ENCODE measurements around the gene SHKBP1.

Gene SHKBP1

GRCh38 chr19:40578442-40578908 lies 1.8 kb downstream of the SHKBP1 start:
- TF ChIP-seq CTCF (conservative IDR thresholded peaks at IDR 0.05; ENCODE audit: low read depth, low read length) = no peak
- H3K4me3 ChIP-seq (ENCODE audit: low read depth, low read length) = no peak overlapping the region
- peak; percentile 49 for DNase-seq (ENCODE audit: low read depth)

GRCh38 chr19:40580619-40581018 lies 3.9 kb downstream of the SHKBP1 start:
- H3K4me3 ChIP-seq (ENCODE audit: low read depth, low read length) = no peak overlapping the region
- no peak for DNase-seq (ENCODE audit: low read depth)
- no peak for TF ChIP-seq CTCF (conservative IDR thresholded peaks at IDR 0.05; ENCODE audit: low read depth, low read length)

- no peak for TF ChIP-seq CTCF (conservative IDR thresholded peaks at IDR 0.05; ENCODE audit: low read depth, low read length)
- DNase-seq (ENCODE audit: low read depth) = no peak
- no peak overlapping the region for H3K4me3 ChIP-seq (ENCODE audit: low read depth, low read length)
These were observed 4.9 kb downstream of the SHKBP1 start for GRCh38 chr19:40581531-40581930.

- no peak for TF ChIP-seq CTCF (conservative IDR thresholded peaks at IDR 0.05; ENCODE audit: low read depth, low read length)
- no peak overlapping the region for H3K4me3 ChIP-seq (ENCODE audit: low read depth, low read length)
- no peak for DNase-seq (ENCODE audit: low read depth)
These were observed 5.8 kb downstream of the SHKBP1 start for GRCh38 chr19:40582467-40582866.

DNA sequence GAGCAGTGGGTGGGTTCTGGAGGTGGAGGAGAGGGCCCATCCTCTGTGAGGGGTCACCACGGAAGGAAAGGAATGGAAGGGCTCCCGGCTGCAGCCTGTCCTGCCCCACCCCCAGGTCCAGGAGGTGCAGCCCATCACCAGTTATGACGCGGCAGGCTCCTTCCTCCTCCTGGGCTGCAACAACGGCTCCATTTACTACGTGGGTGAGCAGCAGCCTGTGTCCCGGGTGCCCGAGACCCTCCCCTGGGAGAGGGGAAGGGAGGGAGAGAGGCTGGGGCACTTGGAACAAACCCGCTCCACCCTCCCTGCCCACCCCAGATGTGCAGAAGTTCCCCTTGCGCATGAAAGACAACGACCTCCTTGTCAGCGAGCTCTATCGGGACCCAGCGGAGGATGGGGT lies 6.6 kb downstream of the SHKBP1 start:
- DNase-seq (ENCODE audit: low read depth) = no peak
- TF ChIP-seq CTCF (conservative IDR thresholded peaks at IDR 0.05; ENCODE audit: low read depth, low read length) = no peak
- no peak overlapping the region for H3K4me3 ChIP-seq (ENCODE audit: low read depth, low read length)

DNA sequence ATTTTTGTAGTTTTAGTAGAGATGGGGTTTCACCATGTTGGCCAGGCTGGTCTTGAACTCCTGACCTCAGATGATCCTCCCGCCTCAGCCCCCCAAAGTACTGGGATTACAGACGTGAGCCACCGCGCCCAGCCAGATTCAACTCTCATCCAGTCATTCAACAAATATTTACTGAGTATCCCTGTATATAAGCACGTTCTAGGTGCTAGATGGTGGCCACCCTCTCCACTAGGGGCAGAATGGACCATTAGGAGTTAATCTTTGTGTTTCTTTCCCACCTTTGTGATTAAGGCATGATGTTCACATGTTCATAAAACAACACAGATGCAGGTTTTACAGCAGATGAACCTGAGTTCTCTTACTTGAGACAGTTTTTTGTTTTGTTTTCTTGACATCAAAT lies 7.3 kb downstream of the SHKBP1 start:
- TF ChIP-seq CTCF (conservative IDR thresholded peaks at IDR 0.05; ENCODE audit: low read depth, low read length) = peak; percentile 51
- H3K4me3 ChIP-seq (ENCODE audit: low read depth, low read length) = no peak overlapping the region
- DNase-seq (ENCODE audit: low read depth) = no peak

- H3K4me3 ChIP-seq (ENCODE audit: low read depth, low read length) = no peak overlapping the region
- DNase-seq (ENCODE audit: low read depth) = peak; percentile 58
- no peak for TF ChIP-seq CTCF (conservative IDR thresholded peaks at IDR 0.05; ENCODE audit: low read depth, low read length)
These were observed 8.7 kb downstream of the SHKBP1 start for GRCh38 chr19:40585241-40585981.
